CD4-positive, alpha-beta T cell (primary cell): Measurements from ENCODE around the gene DNAJA2. TPM values are rescaled to one million over a fixed set of nuclear protein-coding genes. Genes with fewer than 3 reads are reported as not detected.

Experiments used
- ATAC-seq: fragments of 200-7000 bp; cut with Tn5 transposase; one replicate; pipeline ENCODE4 v1.10.0; 2022; ENCODE audit warnings: mild to moderate bottlenecking; ENCODE audit not compliant: poor library complexity
- CTCF ChIA-PET: fragments of 350-600 bp; sonication (Branson Sonifier 250); formaldehyde crosslinking; loops from one replicate; lab custom pipeline; 2021; ENCODE audit warnings: antibody characterized with exemption, inconsistent platforms; lab: Charles Lee
- POLR2A ChIA-PET: fragments of 350-600 bp; sonication (Branson Sonifier 250); formaldehyde crosslinking; loops from one replicate; lab custom pipeline; 2021; ENCODE audit warnings: antibody characterized with exemption, inconsistent platforms; lab: Charles Lee
- DNase-seq, 14 experiments: peaks; one replicate each; pipeline ENCODE4 v3.0.0-alpha.2; 2013 to 2020; ENCODE audit warnings: mixed read lengths in 2 of 14
- H3K27ac ChIP-seq, 2 donors: one replicate each; pipeline versions ENCODE4 v1.5.1 to v1.7.0; 2013; ENCODE audit warnings: low read length in 2 of 2, low read depth in 1 of 2, mild to moderate bottlenecking in 1 of 2
- H3K27me3 ChIP-seq, 2 experiments: 1 replicate in 1 of 2; 2 replicates in 1 of 2; pipeline versions ENCODE4 v1.6.1 to v1.7.0; 2013; ENCODE audit warnings: low read length in 2 of 2, control low read depth in 1 of 2, mild to moderate bottlenecking in 1 of 2, moderate library complexity in 1 of 2; ENCODE audit not compliant: insufficient read depth in 2 of 2, control insufficient read depth in 1 of 2
- H3K36me3 ChIP-seq: one replicate; pipeline ENCODE4 v1.6.1; 2013; ENCODE audit warnings: low read length, control low read depth; ENCODE audit not compliant: insufficient read depth
- H3K4me1 ChIP-seq: one replicate; pipeline ENCODE4 v1.6.1; 2013; ENCODE audit warnings: low read length, control low read depth; ENCODE audit not compliant: insufficient read depth
- H3K4me3 ChIP-seq: one replicate; pipeline ENCODE4 v1.5.1; 2013; ENCODE audit warnings: mild to moderate bottlenecking, low read length, moderate library complexity
- H3K9me3 ChIP-seq, 2 experiments: 1 replicate in 1 of 2; 2 replicates in 1 of 2; pipeline versions ENCODE4 v1.6.1 to v1.7.0; 2013; ENCODE audit warnings: low read length in 2 of 2, mild to moderate bottlenecking in 2 of 2, control low read depth in 1 of 2, moderate library complexity in 1 of 2; ENCODE audit not compliant: control insufficient read depth in 1 of 2, insufficient read depth in 1 of 2
- H3K27ac Mint-ChIP-seq: one replicate; pipeline ENCODE4 v1.8.0; 2020; ENCODE audit warnings: mixed read lengths
- H3K27me3 Mint-ChIP-seq: one replicate; pipeline ENCODE4 v1.8.0; 2021; ENCODE audit warnings: mixed read lengths
- H3K36me3 Mint-ChIP-seq: one replicate; pipeline ENCODE4 v1.8.0; 2021; ENCODE audit warnings: low read depth, mixed read lengths
- H3K4me1 Mint-ChIP-seq: one replicate; pipeline ENCODE4 v1.8.0; 2021; ENCODE audit warnings: low read depth, mixed read lengths
- H3K4me3 Mint-ChIP-seq: one replicate; pipeline ENCODE4 v1.8.0; 2020; ENCODE audit warnings: mild to moderate bottlenecking, mixed read lengths
- H3K9me3 Mint-ChIP-seq: one replicate; pipeline ENCODE4 v1.8.0; 2020; ENCODE audit warnings: mixed read lengths
- intact Hi-C, 2 experiments: fragments of 100-400 bp; cut with DNase I in 1 of 2; cut with micrococcal nuclease in 1 of 2; formaldehyde crosslinking; loops; one replicate each; pipeline versions ENCODE4 v1.15.1 to v1.9.0; 2023 to 2025; cut with DNase I, micrococcal nuclease
- total RNA-seq, 174 experiments: library from RNA in 2 of 174; stranded (reverse) in 2 of 174; gene quantifications; one replicate each; pipeline ENCODE4 v1.2.3 and lab custom pipeline; 2021 to 2026
- TF ChIP-seq, protein P1 (sequence below): fragments of 200-600 bp; IDR thresholded peaks from one replicate; pipeline ENCODE4 v1.8.0; 2022; ENCODE audit warnings: antibody characterized with exemption, mild to moderate bottlenecking

The DNAJA2 gene
- total RNA-seq, 2 experiments from 2014 or later: 80.8 to 81.4 TPM

DNA sequence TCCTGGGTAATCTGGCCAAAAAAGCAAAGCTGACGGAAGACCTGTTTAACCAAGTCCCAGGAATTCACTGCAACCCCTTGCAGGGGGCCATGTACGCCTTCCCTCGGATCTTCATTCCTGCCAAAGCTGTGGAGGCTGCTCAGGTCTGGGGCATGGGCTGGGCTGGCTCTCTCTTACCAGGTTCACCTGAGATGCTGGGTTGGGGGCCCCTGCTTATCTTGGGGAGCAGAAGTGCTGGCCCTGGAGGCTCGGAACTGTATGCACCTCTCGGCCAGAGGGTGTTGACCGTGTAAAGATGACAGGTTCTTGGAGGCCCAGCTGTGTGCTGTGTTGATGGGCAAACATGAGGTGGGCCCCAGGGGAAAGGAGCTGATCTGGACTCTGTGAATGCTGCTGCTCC is 49.1 kb downstream of the DNAJA2 start:
- Mint-ChIP-seq H3K36me3 (no peaks in the 10 kb centered on the region), H3K4me1 (no peaks in the 10 kb centered on the region), H3K27me3 (no peaks in the 10 kb centered on the region), H3K4me3 (no peak overlapping the region), H3K27ac (no peak overlapping the region), H3K9me3 (no peaks in the 10 kb centered on the region)
- no peak overlapping the region for H3K27ac ChIP-seq
- H3K36me3 ChIP-seq: no peaks in the 10 kb centered on the region
- no peak overlapping the region for H3K4me3 ChIP-seq
- CTCF ChIA-PET: no interaction called here
- DNase-seq (no peak), ATAC-seq (no peak)
- TF ChIP-seq, protein P1, sequence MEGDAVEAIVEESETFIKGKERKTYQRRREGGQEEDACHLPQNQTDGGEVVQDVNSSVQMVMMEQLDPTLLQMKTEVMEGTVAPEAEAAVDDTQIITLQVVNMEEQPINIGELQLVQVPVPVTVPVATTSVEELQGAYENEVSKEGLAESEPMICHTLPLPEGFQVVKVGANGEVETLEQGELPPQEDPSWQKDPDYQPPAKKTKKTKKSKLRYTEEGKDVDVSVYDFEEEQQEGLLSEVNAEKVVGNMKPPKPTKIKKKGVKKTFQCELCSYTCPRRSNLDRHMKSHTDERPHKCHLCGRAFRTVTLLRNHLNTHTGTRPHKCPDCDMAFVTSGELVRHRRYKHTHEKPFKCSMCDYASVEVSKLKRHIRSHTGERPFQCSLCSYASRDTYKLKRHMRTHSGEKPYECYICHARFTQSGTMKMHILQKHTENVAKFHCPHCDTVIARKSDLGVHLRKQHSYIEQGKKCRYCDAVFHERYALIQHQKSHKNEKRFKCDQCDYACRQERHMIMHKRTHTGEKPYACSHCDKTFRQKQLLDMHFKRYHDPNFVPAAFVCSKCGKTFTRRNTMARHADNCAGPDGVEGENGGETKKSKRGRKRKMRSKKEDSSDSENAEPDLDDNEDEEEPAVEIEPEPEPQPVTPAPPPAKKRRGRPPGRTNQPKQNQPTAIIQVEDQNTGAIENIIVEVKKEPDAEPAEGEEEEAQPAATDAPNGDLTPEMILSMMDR: no peak
- POLR2A ChIA-PET: no interaction called here
- H3K9me3 ChIP-seq: no peaks in the 10 kb centered on the region
- intact Hi-C loops: no loop called here
- H3K27me3 ChIP-seq: no peaks in the 10 kb centered on the region
- H3K4me1 ChIP-seq: peaks cover 2% of the 10 kb centered on the region

DNA sequence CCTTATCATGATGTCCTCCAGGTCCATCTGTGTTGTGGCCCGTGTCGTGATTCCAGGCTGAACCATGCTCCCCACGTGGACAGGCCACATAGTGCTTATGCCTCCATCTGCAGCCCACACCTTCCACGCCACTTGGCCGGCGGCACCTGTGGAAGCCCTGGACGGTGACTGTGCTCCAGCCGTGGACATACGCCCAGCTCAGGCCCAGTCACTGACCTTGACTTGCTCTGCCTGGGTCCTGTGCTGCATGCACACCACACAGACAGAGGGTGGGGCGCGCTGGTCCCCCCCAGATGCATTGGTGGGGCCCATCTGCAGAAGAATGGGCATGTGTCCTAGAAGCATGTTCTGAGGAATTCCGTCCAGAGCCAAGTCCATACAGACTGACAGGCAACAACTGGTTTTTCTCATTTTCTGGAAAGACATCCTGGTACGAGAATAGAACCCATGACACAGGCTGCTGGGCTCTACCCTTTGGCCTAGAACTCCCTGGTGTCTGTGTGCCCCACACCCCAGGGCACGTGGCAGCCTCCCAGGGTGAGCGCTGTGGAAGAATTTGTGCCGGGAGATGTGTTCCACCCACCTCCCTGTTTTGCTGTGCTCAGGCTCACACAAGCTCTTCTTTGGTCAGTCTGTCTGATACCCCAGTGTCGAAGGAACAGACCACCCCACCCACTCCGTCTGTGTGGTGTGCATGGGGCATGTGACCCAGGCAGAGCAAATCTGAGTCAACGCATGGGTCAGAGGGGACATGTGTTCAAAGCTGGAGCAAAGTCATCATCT is 49.8 kb downstream of the DNAJA2 start:
- DNase-seq (no peak), ATAC-seq (no peak)
- Mint-ChIP-seq H3K4me1 (no peaks in the 10 kb centered on the region), H3K9me3 (no peaks in the 10 kb centered on the region), H3K27me3 (no peaks in the 10 kb centered on the region), H3K4me3 (no peak overlapping the region), H3K27ac (no peak overlapping the region), H3K36me3 (no peaks in the 10 kb centered on the region)
- CTCF ChIA-PET: no interaction called here
- intact Hi-C loops: no loop called here
- Histone ChIP-seq H3K36me3 (no peaks in the 10 kb centered on the region), H3K9me3 (no peaks in the 10 kb centered on the region), H3K4me3 (no peak overlapping the region), H3K27ac (no peak overlapping the region), H3K27me3 (no peaks in the 10 kb centered on the region), H3K4me1 (peaks cover 2% of the 10 kb centered on the region)
- TF ChIP-seq, protein P1: no peak
- POLR2A ChIA-PET: no interaction called here

DNA sequence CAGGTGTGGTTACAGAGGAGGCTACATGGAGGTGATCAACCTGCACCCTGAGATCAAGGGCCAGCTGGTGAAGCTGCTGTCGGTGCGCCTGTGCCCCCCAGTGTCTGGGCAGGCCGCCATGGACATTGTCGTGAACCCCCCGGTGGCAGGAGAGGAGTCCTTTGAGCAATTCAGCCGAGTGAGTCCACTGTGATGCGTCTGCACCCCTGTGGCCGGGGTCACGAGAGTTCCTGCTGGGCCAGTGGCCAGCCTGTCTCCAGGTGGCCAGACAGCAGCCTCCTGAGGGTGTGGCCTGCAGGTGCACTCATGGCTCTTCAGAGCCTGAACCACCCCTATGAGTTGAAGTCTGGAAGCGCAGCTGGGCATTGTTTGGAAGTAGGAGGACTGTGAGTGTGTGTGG is 51.2 kb downstream of the DNAJA2 start:
- CTCF ChIA-PET: no interaction called here
- H3K27ac Mint-ChIP-seq: no peak overlapping the region
- no peaks in the 10 kb centered on the region for H3K4me1 Mint-ChIP-seq
- intact Hi-C loops: no loop called here
- no peaks in the 10 kb centered on the region for H3K36me3 Mint-ChIP-seq
- H3K27me3 Mint-ChIP-seq: no peaks in the 10 kb centered on the region
- Histone ChIP-seq H3K27me3 (no peaks in the 10 kb centered on the region), H3K27ac (no peak overlapping the region), H3K4me1 (peaks cover 2% of the 10 kb centered on the region), H3K4me3 (no peak overlapping the region), H3K36me3 (no peaks in the 10 kb centered on the region), H3K9me3 (no peaks in the 10 kb centered on the region)
- ATAC-seq (no peak), DNase-seq (no peak)
- POLR2A ChIA-PET: no interaction called here
- no peak overlapping the region for H3K4me3 Mint-ChIP-seq
- no peaks in the 10 kb centered on the region for H3K9me3 Mint-ChIP-seq
- TF ChIP-seq, protein P1: no peak
